ENCODE measurements around the gene EGFLAM.

Gene EGFLAM

DNA sequence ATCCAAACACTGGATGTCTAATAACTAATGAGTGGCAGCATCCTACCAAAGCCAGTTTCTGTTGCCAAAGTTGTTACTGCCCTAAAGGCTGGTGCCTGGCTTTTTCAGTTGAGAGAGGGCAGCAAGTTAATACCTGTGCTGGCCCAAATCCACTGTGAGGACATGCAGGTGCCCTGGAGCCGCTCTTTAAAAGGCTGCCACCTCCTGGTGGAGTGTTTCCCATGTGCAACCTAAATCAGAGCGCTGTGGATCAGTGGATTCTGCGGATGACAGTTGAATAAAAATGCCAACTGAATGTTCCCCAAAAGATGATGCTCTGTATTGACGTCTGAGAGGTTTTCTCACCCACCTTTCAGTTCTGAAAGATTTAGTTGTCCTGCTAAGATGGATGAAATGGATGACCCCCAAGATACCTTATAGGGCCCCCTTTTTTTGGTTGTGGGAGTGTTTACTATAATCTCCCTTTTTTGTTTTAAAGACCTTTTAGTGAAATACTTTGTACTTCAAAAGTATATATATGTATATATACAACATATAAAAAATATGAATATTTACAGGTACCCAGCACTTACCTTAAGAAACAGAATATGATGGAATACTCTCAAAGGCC is 146.4 kb downstream of the EGFLAM start:
- H4K20me1 ChIP-seq (ENCODE audit: low read depth, low read length), result no peaks in the 10 kb centered on the region
- H3K9me3 ChIP-seq (ENCODE audit: insufficient read depth, low read length), result no peaks in the 10 kb centered on the region
- H3K9me2 ChIP-seq (replicated peaks; ENCODE audit: insufficient read depth, low read length), result no peaks in the 10 kb centered on the region
- no peak overlapping the region for H3K27ac ChIP-seq (ENCODE audit: low read depth, low read length)
- H3K79me2 ChIP-seq (ENCODE audit: insufficient read depth, low read length), result no peaks in the 10 kb centered on the region
- TF ChIP-seq, protein P1, sequence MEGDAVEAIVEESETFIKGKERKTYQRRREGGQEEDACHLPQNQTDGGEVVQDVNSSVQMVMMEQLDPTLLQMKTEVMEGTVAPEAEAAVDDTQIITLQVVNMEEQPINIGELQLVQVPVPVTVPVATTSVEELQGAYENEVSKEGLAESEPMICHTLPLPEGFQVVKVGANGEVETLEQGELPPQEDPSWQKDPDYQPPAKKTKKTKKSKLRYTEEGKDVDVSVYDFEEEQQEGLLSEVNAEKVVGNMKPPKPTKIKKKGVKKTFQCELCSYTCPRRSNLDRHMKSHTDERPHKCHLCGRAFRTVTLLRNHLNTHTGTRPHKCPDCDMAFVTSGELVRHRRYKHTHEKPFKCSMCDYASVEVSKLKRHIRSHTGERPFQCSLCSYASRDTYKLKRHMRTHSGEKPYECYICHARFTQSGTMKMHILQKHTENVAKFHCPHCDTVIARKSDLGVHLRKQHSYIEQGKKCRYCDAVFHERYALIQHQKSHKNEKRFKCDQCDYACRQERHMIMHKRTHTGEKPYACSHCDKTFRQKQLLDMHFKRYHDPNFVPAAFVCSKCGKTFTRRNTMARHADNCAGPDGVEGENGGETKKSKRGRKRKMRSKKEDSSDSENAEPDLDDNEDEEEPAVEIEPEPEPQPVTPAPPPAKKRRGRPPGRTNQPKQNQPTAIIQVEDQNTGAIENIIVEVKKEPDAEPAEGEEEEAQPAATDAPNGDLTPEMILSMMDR (IDR thresholded peaks at IDR 0.05; ENCODE audit: insufficient read depth, low read length, poor library complexity, severe bottlenecking), result no peak
- no peak for TF ChIP-seq EZH2phosphoT487 (conservative IDR thresholded peaks at IDR 0.05; ENCODE audit: low read length)
- H3K9ac ChIP-seq (ENCODE audit: low read length), result no peak overlapping the region
- no peaks in the 10 kb centered on the region for H3F3A ChIP-seq (ENCODE audit: insufficient read depth)
- no peaks in the 10 kb centered on the region for H3K36me3 ChIP-seq (ENCODE audit: low read length)
- H3K27me3 ChIP-seq (ENCODE audit: low read length), result no peaks in the 10 kb centered on the region
- no peak overlapping the region for H2AFZ ChIP-seq (ENCODE audit: low read depth, low read length, severe bottlenecking)
- H3K4me2 ChIP-seq (ENCODE audit: low read depth, low read length, poor library complexity, severe bottlenecking), result no peak overlapping the region
- no peak overlapping the region for H3K4me3 ChIP-seq (ENCODE audit: insufficient read depth, low read length, poor library complexity, severe bottlenecking)

DNA sequence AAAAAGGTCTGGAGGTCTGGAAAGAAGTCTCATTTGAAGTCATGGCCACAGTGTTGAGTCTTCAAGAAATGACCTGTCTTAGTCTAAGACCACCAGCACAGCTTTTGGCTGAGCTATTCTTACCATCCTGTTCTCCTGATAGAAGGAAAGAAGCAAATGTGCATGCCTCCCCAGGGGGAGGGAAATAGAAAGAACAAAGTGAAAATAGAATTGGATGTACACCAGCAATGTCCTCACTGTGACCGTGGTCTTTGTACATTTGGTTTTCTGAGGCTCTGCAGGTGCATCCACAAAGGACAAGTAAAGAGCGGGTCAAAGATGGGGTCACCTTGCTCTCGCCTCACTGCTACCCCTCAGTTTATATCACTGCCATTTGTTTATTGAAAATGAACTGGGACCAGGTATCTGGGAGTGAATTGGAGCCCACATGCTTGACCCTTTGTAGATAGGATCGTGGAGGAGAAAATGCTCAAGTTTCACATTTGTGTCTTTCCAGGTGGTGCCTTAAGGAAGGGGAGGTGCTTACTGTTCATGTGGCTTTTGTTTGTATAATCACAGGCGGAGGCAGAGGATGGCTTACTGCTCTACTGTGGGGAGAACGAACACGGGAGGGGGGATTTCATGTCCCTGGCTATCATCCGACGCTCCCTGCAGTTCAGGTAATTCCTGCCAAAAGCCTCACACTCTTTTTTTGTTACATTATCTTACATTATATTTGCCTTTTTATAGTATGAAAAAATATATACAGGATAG is 150.3 kb downstream of the EGFLAM start:
- no peak overlapping the region for H3K4me2 ChIP-seq (ENCODE audit: low read depth, low read length, poor library complexity, severe bottlenecking)
- no peaks in the 10 kb centered on the region for H3K9me3 ChIP-seq (ENCODE audit: insufficient read depth, low read length)
- no peak overlapping the region for H3K27ac ChIP-seq (ENCODE audit: low read depth, low read length)
- H3K27me3 ChIP-seq (ENCODE audit: low read length), result no peaks in the 10 kb centered on the region
- H3K9me2 ChIP-seq (replicated peaks; ENCODE audit: insufficient read depth, low read length), result no peaks in the 10 kb centered on the region
- H3K36me3 ChIP-seq (ENCODE audit: low read length), result no peaks in the 10 kb centered on the region
- no peak overlapping the region for H3K4me3 ChIP-seq (ENCODE audit: insufficient read depth, low read length, poor library complexity, severe bottlenecking)
- H3K9ac ChIP-seq (ENCODE audit: low read length), result no peak overlapping the region
- no peaks in the 10 kb centered on the region for H3F3A ChIP-seq (ENCODE audit: insufficient read depth)
- TF ChIP-seq, protein P1 (IDR thresholded peaks at IDR 0.05; ENCODE audit: insufficient read depth, low read length, poor library complexity, severe bottlenecking), result no peak
- no peak for TF ChIP-seq EZH2phosphoT487 (conservative IDR thresholded peaks at IDR 0.05; ENCODE audit: low read length)
- no peaks in the 10 kb centered on the region for H4K20me1 ChIP-seq (ENCODE audit: low read depth, low read length)
- H3K79me2 ChIP-seq (ENCODE audit: insufficient read depth, low read length), result no peaks in the 10 kb centered on the region
- H2AFZ ChIP-seq (ENCODE audit: low read depth, low read length, severe bottlenecking), result no peak overlapping the region

DNA sequence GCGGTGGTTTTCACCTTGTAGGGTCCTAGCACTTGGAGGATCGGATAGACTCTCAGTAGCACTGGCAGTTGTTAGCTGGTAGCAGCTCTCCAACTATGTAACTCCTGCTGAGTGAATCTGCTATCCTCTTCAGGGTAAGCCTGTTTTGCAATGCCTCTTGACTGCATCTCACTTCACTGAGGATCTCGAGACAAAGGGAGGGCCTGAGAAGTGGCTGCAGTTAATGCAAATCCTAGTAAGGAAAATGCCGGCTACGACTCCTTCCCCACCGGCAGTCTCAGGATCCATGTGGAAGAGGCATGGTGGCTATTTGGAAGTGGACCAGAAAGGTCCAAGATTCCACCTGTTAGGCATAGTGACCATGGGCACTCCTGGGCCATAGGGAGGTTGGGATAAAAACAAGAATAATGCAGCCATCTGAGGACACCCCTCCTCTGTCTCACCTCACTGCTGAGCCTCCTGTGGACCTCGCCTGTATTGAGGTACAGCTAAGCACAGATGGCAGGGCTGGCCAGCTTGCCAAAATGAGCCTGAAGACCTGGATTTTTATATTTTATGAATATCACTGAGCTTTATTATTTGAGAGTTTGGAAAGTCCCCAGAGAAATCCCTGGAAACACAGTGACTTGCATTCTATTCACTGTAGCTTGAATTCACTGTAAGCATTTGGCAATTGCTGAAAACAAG is 152.1 kb downstream of the EGFLAM start:
- no peaks in the 10 kb centered on the region for H4K20me1 ChIP-seq (ENCODE audit: low read depth, low read length)
- H3K9me3 ChIP-seq (ENCODE audit: insufficient read depth, low read length), result no peaks in the 10 kb centered on the region
- no peaks in the 10 kb centered on the region for H3K9me2 ChIP-seq (replicated peaks; ENCODE audit: insufficient read depth, low read length)
- H3K27ac ChIP-seq (ENCODE audit: low read depth, low read length), result no peak overlapping the region
- H3K4me3 ChIP-seq (ENCODE audit: insufficient read depth, low read length, poor library complexity, severe bottlenecking), result no peak overlapping the region
- no peak overlapping the region for H3K4me2 ChIP-seq (ENCODE audit: low read depth, low read length, poor library complexity, severe bottlenecking)
- no peaks in the 10 kb centered on the region for H3F3A ChIP-seq (ENCODE audit: insufficient read depth)
- no peaks in the 10 kb centered on the region for H3K36me3 ChIP-seq (ENCODE audit: low read length)
- no peaks in the 10 kb centered on the region for H3K79me2 ChIP-seq (ENCODE audit: insufficient read depth, low read length)
- H2AFZ ChIP-seq (ENCODE audit: low read depth, low read length, severe bottlenecking), result no peak overlapping the region
- no peaks in the 10 kb centered on the region for H3K27me3 ChIP-seq (ENCODE audit: low read length)
- H3K9ac ChIP-seq (ENCODE audit: low read length), result no peak overlapping the region
- no peak for TF ChIP-seq EZH2phosphoT487 (conservative IDR thresholded peaks at IDR 0.05; ENCODE audit: low read length)
- TF ChIP-seq, protein P1 (IDR thresholded peaks at IDR 0.05; ENCODE audit: insufficient read depth, low read length, poor library complexity, severe bottlenecking), result no peak
